ENCODE measurements around the gene MAP2K5. TPM values are rescaled to one million over a fixed set of nuclear protein-coding genes. Genes with fewer than 3 reads are reported as not detected.
A peak's percentile ranks its signal among the peaks of the same experiment; 100 is the strongest.

The MAP2K5 gene
- total and polyA plus RNA-seq, 9 of the 15 experiments (the other 6 are each of a cell fraction or from before 2014, with no cell fraction given), result 0.41 to 16.5 (median 7.5) TPM

DNA sequence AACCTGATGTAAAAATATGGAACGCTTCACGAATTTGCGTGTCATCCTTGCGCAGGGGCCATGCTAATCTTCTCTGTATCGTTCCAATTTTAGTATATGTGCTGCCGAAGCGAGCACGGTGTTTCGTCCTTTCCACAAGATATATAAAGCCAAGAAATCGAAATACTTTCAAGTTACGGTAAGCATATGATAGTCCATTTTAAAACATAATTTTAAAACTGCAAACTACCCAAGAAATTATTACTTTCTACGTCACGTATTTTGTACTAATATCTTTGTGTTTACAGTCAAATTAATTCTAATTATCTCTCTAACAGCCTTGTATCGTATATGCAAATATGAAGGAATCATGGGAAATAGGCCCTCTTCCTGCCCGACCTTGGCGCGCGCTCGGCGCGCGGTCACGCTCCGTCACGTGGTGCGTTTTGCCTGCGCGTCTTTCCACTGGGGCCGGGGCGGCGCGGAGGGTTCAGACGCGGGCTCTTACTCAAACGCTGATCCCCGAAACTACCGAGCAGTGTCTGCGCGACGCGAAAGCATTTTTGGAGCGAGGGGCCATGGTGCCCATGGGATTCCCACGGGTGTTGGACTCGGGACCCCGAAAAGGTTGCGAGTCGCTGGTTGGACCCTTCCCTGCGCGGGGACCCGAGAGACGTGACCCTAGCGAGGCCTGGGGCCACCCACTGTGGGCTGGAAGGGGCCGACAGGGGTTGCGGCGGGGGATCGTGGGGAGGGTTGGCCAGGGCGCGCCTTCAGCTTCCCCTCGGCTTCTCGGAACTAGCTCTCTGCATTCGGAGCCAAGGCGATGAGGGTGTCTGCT is 297.6 kb downstream of the MAP2K5 start, which contains the start of gene RNU6-1 (continued):
- TF ChIP-seq, protein P1, sequence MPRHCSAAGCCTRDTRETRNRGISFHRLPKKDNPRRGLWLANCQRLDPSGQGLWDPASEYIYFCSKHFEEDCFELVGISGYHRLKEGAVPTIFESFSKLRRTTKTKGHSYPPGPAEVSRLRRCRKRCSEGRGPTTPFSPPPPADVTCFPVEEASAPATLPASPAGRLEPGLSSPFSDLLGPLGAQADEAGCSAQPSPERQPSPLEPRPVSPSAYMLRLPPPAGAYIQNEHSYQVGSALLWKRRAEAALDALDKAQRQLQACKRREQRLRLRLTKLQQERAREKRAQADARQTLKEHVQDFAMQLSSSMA (CRISPR knock-in tag; IDR thresholded peaks at IDR 0.05), result no peak
- TF ChIP-seq, protein P2, sequence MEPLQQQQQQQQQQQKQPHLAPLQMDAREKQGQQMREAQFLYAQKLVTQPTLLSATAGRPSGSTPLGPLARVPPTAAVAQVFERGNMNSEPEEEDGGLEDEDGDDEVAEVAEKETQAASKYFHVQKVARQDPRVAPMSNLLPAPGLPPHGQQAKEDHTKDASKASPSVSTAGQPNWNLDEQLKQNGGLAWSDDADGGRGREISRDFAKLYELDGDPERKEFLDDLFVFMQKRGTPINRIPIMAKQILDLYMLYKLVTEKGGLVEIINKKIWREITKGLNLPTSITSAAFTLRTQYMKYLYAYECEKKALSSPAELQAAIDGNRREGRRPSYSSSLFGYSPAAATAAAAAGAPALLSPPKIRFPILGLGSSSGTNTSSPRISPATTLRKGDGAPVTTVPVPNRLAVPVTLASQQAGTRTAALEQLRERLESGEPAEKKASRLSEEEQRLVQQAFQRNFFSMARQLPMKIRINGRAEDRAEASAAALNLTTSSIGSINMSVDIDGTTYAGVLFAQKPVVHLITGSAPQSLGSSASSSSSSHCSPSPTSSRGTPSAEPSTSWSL (CRISPR knock-in tag; IDR thresholded peaks at IDR 0.05; ENCODE audit: borderline replicate concordance), result no peak
- TF ChIP-seq, protein P3, sequence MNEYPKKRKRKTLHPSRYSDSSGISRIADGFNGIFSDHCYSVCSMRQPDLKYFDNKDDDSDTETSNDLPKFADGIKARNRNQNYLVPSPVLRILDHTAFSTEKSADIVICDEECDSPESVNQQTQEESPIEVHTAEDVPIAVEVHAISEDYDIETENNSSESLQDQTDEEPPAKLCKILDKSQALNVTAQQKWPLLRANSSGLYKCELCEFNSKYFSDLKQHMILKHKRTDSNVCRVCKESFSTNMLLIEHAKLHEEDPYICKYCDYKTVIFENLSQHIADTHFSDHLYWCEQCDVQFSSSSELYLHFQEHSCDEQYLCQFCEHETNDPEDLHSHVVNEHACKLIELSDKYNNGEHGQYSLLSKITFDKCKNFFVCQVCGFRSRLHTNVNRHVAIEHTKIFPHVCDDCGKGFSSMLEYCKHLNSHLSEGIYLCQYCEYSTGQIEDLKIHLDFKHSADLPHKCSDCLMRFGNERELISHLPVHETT (CRISPR knock-in tag; conservative IDR thresholded peaks at IDR 0.05 in 1 of 2, IDR thresholded peaks at IDR 0.05 in 1 of 2), result peak in 1 of 2 experiments; percentile 71; a peak in 2 of 4 replicates
- TF ChIP-seq, protein P4, sequence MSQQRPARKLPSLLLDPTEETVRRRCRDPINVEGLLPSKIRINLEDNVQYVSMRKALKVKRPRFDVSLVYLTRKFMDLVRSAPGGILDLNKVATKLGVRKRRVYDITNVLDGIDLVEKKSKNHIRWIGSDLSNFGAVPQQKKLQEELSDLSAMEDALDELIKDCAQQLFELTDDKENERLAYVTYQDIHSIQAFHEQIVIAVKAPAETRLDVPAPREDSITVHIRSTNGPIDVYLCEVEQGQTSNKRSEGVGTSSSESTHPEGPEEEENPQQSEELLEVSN (IDR thresholded peaks at IDR 0.05; ENCODE audit: borderline replicate concordance in 1 of 2, extremely low read depth in 1 of 2, insufficient read depth in 1 of 2, insufficient read length in 1 of 2, low read depth in 1 of 2, low read length in 1 of 2, poor library complexity in 1 of 2, severe bottlenecking in 1 of 2), result peak; percentile 58 to 85
- TF ChIP-seq ZKSCAN1 (IDR thresholded peaks at IDR 0.05; ENCODE audit: low read depth, low read length), result no peak
- no peak for TF ChIP-seq TGIF2 (CRISPR knock-in tag; IDR thresholded peaks at IDR 0.05)
- TF ChIP-seq NR2C1 (IDR thresholded peaks at IDR 0.05), result no peak
- TF ChIP-seq NR2C1 (tag; IDR thresholded peaks at IDR 0.05), result peak; percentile 50; the same call in 1 of the 2 replicates
- TF ChIP-seq XRCC5 (IDR thresholded peaks at IDR 0.05; ENCODE audit: low read depth, low read length), result no peak
- peak; percentile 8 to 87 for TF ChIP-seq AFF1 (IDR thresholded peaks at IDR 0.05; ENCODE audit: low read depth in 1 of 2, partially characterized antibody in 2 of 2)
- peak; percentile 87 for TF ChIP-seq GTF2E2 (tag; IDR thresholded peaks at IDR 0.05)
- peak; percentile 84 for TF ChIP-seq POLR2AphosphoS5 (IDR thresholded peaks at IDR 0.05; ENCODE audit: control insufficient read depth, insufficient read depth, low read depth, low read length)
- TF ChIP-seq, protein P5, sequence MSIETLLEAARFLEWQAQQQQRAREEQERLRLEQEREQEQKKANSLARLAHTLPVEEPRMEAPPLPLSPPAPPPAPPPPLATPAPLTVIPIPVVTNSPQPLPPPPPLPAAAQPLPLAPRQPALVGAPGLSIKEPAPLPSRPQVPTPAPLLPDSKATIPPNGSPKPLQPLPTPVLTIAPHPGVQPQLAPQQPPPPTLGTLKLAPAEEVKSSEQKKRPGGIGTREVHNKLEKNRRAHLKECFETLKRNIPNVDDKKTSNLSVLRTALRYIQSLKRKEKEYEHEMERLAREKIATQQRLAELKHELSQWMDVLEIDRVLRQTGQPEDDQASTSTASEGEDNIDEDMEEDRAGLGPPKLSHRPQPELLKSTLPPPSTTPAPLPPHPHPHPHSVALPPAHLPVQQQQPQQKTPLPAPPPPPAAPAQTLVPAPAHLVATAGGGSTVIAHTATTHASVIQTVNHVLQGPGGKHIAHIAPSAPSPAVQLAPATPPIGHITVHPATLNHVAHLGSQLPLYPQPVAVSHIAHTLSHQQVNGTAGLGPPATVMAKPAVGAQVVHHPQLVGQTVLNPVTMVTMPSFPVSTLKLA (conservative IDR thresholded peaks at IDR 0.05), result peak; percentile 87 to 91
- no peak for TF ChIP-seq HMG20A (CRISPR knock-in tag; conservative IDR thresholded peaks at IDR 0.05)
